Gastrocnemius medialis (tissue), 4 donors: ENCODE data around the gene PPIP5K1. TPM values are rescaled to one million over a fixed set of nuclear protein-coding genes. Genes with fewer than 3 reads are reported as not detected.

Experiments
- ATAC-seq, 2 donors: fragments of 150-250 bp; one replicate each; pipeline ENCODE4 v1.9.1; 2016
- DNase-seq, 2 donors: peaks; one replicate each; pipeline ENCODE4 v3.0.0-alpha.2; 2019
- H3K27ac ChIP-seq, 4 donors: fragments of 200-600 bp; sonication (generic); 1 replicate in 1 of 4; 2 replicates in 3 of 4; pipeline ENCODE4 v1.5.1; 2016 to 2018; ENCODE audit warnings: mild to moderate bottlenecking in 2 of 4, moderate library complexity in 1 of 4
- H3K27me3 ChIP-seq, 3 donors: fragments of 200-600 bp; sonication (generic) in 2 of 3; 1 replicate in 1 of 3; 2 replicates in 2 of 3; pipeline versions ENCODE4 v1.5.1 to v1.6.0; 2016 to 2019; ENCODE audit warnings: mild to moderate bottlenecking in 1 of 3, moderate library complexity in 1 of 3
- H3K36me3 ChIP-seq, 2 donors: fragments of 200-600 bp; sonication (generic) in 1 of 2; one replicate each; pipeline ENCODE4 v1.5.1; 2017 to 2018
- H3K4me1 ChIP-seq, 2 donors: fragments of 200-600 bp; sonication (generic) in 1 of 2; one replicate each; pipeline ENCODE4 v1.5.1; 2016 to 2017; ENCODE audit warnings: mild to moderate bottlenecking in 2 of 2
- H3K4me3 ChIP-seq, 4 donors: fragments of 200-600 bp; sonication (generic) in 3 of 4; 1 replicate in 1 of 4; 2 replicates in 3 of 4; pipeline ENCODE4 v1.5.1; 2016 to 2019; ENCODE audit warnings: mild to moderate bottlenecking in 2 of 4
- H3K9me3 ChIP-seq, 3 donors: fragments of 200-600 bp; sonication (generic) in 2 of 3; 1 replicate in 1 of 3; 2 replicates in 2 of 3; pipeline ENCODE4 v1.5.1; 2016 to 2019
- POLR2A ChIP-seq, 2 donors: fragments of 450-650 bp; IDR thresholded peaks; one replicate each; pipeline ENCODE4 v1.6.1; 2017; ENCODE audit warnings: antibody characterized with exemption in 2 of 2, mild to moderate bottlenecking in 2 of 2, moderate library complexity in 2 of 2
- in situ Hi-C, 4 donors: fragments of 200-750 bp; cut with MboI; loops; one replicate each; pipeline versions ENCODE4 v1.15.0 to v1.8.0; 2017; ENCODE audit warnings: low sequenced_read_pairs in 4 of 4
- intact Hi-C: fragments of 100-400 bp; cut with DNase I; formaldehyde crosslinking; loops from one replicate; pipeline ENCODE4 v1.15.1; 2023; ENCODE audit warnings: low total_unique reads
- total RNA-seq, 4 donors: library from RNA; depleted of rRNA; stranded (reverse); fragments of >200 nt; gene quantifications; one replicate each; pipeline versions ENCODE4 v1.1.0 to v1.2.3, GENCODE V29; 2016
- TF ChIP-seq, protein P1 (sequence below), 5 experiments: fragments of 450-650 bp in 3 of 5; fragments of 200-600 bp in 2 of 5; sonication (generic) in 2 of 5; IDR thresholded peaks in 4 of 5; conservative IDR thresholded peaks in 1 of 5; 1 replicate in 4 of 5; 2 replicates in 1 of 5; pipeline ENCODE4 v1.5.1; 2016 to 2019; ENCODE audit warnings: antibody characterized with exemption in 5 of 5, mild to moderate bottlenecking in 3 of 5, moderate library complexity in 3 of 5

The PPIP5K1 gene
- total RNA-seq, 4 donors from 2014 or later, result 14.4 to 41.2 (median 16.6) TPM

DNA sequence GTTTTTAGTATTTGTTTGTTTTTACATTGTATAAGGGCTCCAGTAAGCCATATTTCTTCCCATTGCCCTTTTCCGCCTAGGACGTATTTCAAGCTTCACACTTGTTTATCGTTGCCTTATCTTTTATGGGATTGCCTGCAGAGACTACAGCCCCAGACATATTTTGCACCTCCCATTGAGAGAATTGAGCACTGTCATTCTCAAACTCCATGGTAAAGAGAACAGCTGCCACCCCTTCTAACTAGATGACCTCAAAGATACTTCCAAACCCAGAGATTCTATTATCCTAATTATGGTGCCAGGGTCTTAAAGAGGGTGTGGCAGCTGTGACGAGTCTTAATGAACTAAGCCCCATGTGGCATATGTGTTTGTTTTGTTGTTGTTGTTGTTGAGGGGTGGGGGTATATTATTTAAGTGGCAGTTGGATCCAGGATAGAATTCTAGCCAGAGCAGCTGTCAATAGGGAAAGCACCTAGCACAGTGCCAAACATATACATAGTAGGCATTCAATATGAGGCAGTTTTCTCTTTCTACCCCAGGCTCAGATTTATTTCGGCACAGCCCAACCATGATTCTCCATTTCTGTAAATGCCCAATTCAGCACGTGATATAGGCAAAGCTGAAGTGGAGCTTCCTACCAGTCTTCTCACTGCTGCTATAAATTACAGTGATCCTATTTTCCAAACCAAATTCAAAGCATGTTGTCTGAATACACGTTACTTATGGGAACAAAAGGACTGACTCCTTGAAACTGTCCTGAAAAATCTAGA, 96.1 kb downstream of the PPIP5K1 start:
- Histone ChIP-seq H3K27ac (peak overlapping the region; percentile 79 to 86 (median 84)), H3K36me3 (no peaks in the 10 kb centered on the region), H3K4me3 (peak overlapping the region in 3 of 4 donors; percentile 85 to 99 (median 91)), H3K4me1 (peaks cover 10 to 11% of the 10 kb centered on the region in 2 donors), H3K27me3 (no peaks in the 10 kb centered on the region), H3K9me3 (no peaks in the 10 kb centered on the region)
- intact Hi-C loops, result loop anchor here (1.0 kb wide), 1 partner anchor 16 kb away; no protein-coding TSS in a partner anchor
- DNase-seq, result no peak
- ATAC-seq, result no peak
- no peak for TF ChIP-seq POLR2A (IDR thresholded peaks at IDR 0.05)
- TF ChIP-seq, protein P1, sequence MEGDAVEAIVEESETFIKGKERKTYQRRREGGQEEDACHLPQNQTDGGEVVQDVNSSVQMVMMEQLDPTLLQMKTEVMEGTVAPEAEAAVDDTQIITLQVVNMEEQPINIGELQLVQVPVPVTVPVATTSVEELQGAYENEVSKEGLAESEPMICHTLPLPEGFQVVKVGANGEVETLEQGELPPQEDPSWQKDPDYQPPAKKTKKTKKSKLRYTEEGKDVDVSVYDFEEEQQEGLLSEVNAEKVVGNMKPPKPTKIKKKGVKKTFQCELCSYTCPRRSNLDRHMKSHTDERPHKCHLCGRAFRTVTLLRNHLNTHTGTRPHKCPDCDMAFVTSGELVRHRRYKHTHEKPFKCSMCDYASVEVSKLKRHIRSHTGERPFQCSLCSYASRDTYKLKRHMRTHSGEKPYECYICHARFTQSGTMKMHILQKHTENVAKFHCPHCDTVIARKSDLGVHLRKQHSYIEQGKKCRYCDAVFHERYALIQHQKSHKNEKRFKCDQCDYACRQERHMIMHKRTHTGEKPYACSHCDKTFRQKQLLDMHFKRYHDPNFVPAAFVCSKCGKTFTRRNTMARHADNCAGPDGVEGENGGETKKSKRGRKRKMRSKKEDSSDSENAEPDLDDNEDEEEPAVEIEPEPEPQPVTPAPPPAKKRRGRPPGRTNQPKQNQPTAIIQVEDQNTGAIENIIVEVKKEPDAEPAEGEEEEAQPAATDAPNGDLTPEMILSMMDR (IDR thresholded peaks at IDR 0.05 in 4 of 5, conservative IDR thresholded peaks at IDR 0.05 in 1 of 5), result no peak
- in situ Hi-C loops, result loop anchor here in 1 of 4 donors (10.0 kb wide), 1 partner anchor 159 kb away; the partner anchor contains the start of gene LCMT2

DNA sequence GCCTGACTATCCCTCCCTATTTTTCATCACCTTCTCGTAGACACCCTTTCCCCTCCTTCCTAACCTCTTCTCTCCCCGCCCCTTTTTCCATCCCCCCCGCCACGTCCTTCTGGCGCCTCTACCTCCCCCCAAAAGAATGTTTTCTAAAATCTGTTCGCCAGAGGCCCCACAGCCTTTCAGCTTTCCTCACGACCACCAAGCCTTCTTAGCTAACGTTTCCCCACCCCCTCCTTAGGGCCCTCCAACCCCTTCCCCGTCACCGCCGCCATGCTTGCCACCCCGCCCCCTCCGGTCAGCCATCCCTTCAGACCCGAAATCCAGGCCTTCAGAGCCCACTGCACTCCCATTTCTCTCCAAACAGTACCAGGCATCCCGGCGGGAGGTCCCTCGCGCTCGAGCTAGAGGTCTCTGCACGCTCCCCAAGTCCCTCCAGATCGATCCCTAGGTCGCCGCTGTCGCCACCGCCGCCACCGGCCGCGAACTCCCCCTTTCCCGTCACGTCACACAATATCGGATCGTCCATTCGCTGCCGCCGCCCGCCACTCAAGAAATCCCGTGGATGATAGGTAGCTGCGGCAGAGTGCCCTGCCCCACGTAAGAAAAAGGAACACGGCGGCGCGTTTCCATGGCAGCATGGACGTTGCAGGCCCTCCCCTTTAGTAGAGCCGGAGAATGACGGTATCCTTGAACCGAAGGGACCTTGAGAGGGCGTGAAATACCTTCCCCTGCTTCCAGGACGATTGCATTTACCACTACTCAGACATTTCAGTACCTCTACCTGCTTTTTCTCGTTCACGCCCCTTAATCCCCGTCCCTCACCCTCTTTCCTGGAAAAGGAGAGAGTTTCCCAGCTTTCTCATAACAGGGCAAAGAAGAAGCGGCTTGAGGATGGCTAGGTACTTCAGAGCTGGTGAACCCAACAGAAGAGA, 97.1 kb downstream of the PPIP5K1 start, which contains the start of gene TP53BP1:
Gene TP53BP1, minus strand, starts transcription at position 484 of the 929 bp plus-strand sequence. Its CDS starts 113 bp downstream, at position 371.
- Histone ChIP-seq H3K4me3 (peak within 1 kb of the TSS; percentile 85 to 99 (median 92)), H3K36me3 (peaks cover 0 to 8% of the 10 kb centered on the region in 2 donors), H3K9me3 (no peaks in the 10 kb centered on the region), H3K4me1 (peaks cover 10 to 11% of the 10 kb centered on the region in 2 donors), H3K27ac (peak within 1 kb of the TSS; percentile 79 to 86 (median 84)), H3K27me3 (no peaks in the 10 kb centered on the region)
- DNase-seq, result peak; percentile 96
- intact Hi-C loops (loop anchor here (1.0 kb wide), 1 partner anchor 17 kb away; no protein-coding TSS in a partner anchor), in situ Hi-C loops (loop anchor here in 1 of 4 donors (10.0 kb wide), 1 partner anchor 158 kb away; the partner anchor contains the start of gene LCMT2)
- peak; percentile 98 to 99 for ATAC-seq
- TF ChIP-seq, protein P1 (IDR thresholded peaks at IDR 0.05 in 4 of 5, conservative IDR thresholded peaks at IDR 0.05 in 1 of 5), result no peak
- TF ChIP-seq POLR2A (IDR thresholded peaks at IDR 0.05), result no peak

DNA sequence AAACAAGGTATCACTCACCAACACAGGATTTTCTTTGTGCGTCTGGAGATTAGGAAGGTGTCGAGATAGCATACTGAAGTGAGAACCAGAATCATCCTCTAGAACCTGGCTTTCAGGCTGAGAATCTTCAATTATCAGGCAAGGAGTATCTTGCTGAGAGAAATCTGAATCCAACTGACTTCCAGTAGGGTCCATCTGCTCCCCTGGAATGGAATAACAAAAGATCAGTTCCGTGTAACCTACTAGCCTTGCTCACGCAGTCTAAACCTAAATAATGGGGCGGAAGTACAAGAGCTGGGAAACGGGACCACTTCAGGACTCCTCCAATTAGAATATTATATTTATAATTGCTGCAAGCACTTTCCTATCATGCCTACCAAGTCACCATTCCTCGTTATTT, 97.7 kb downstream of the PPIP5K1 start:
- TF ChIP-seq, protein P1 (IDR thresholded peaks at IDR 0.05 in 4 of 5, conservative IDR thresholded peaks at IDR 0.05 in 1 of 5), result no peak
- no peak for TF ChIP-seq POLR2A (IDR thresholded peaks at IDR 0.05)
- H3K4me1 ChIP-seq, result peaks cover 10 to 11% of the 10 kb centered on the region in 2 donors
- H3K36me3 ChIP-seq, result peaks cover 0 to 8% of the 10 kb centered on the region in 2 donors
- H3K27me3 ChIP-seq, result no peaks in the 10 kb centered on the region
- H3K4me3 ChIP-seq, result peak overlapping the region; percentile 85 to 99 (median 92)
- DNase-seq, result no peak
- H3K9me3 ChIP-seq, result no peaks in the 10 kb centered on the region
- peak overlapping the region; percentile 79 to 86 (median 84) for H3K27ac ChIP-seq
- intact Hi-C loops, result no loop called here
- in situ Hi-C loops, result loop anchor here in 1 of 4 donors (10.0 kb wide), 1 partner anchor 157 kb away; the partner anchor contains the start of gene LCMT2
- no peak for ATAC-seq

- Histone ChIP-seq H3K4me1 (peaks cover 10 to 11% of the 10 kb centered on the region in 2 donors), H3K27me3 (no peaks in the 10 kb centered on the region), H3K36me3 (peaks cover 0 to 8% of the 10 kb centered on the region in 2 donors), H3K4me3 (no peak overlapping the region), H3K27ac (no peak overlapping the region), H3K9me3 (no peaks in the 10 kb centered on the region)
- ATAC-seq (no peak), DNase-seq (no peak)
- TF ChIP-seq POLR2A (IDR thresholded peaks at IDR 0.05), result no peak
- TF ChIP-seq, protein P1 (IDR thresholded peaks at IDR 0.05 in 4 of 5, conservative IDR thresholded peaks at IDR 0.05 in 1 of 5), result no peak
- intact Hi-C loops, result no loop called here
- in situ Hi-C loops, result no loop called here
These were observed 100.8 kb downstream of the PPIP5K1 start for GRCh38 chr15:43489191-43489590.
